Type B pancreatic cell (in vitro differentiated cells): Measurements from ENCODE around the gene MSRB2. TPM values are rescaled to one million over a fixed set of nuclear protein-coding genes. Genes with fewer than 3 reads are reported as not detected.
"Not testable (repeated sequence)": the region's sequence is repeated elsewhere in the genome, so short reads cannot be mapped to it uniquely, and the experiment has no call there.

Experiments
- DNase-seq: peaks from one replicate; pipeline ENCODE4 v3.0.0; 2021; ENCODE audit warnings: mixed read lengths; ENCODE audit not compliant: unreplicated experiment; ENCODE audit errors: extremely low spot score
- H3K27ac Mint-ChIP-seq: 2 replicates; pipeline ENCODE4 v1.8.0; 2021; ENCODE audit warnings: mild to moderate bottlenecking, mixed read lengths
- H3K27me3 Mint-ChIP-seq: 2 replicates; pipeline ENCODE4 v1.8.0; 2021; ENCODE audit warnings: mixed read lengths
- H3K36me3 Mint-ChIP-seq: 2 replicates; pipeline ENCODE4 v1.8.0; 2021; ENCODE audit warnings: mixed read lengths
- H3K4me1 Mint-ChIP-seq: one replicate; pipeline ENCODE4 v1.8.0; 2021; ENCODE audit warnings: mixed read lengths; ENCODE audit not compliant: unreplicated experiment
- H3K4me3 Mint-ChIP-seq: 2 replicates; pipeline ENCODE4 v1.8.0; 2021; ENCODE audit warnings: mild to moderate bottlenecking, mixed read lengths
- H3K9me3 Mint-ChIP-seq: 2 replicates; pipeline ENCODE4 v1.8.0; 2021; ENCODE audit warnings: mixed read lengths
- total RNA-seq: library from RNA; stranded (reverse); gene quantifications from 2 replicates; pipeline ENCODE4 v1.2.1, GENCODE V29; 2021; ENCODE audit warnings: low replicate concordance
- TF ChIP-seq, protein P1 (sequence below): fragments of 200-600 bp; sonication (generic); conservative IDR thresholded peaks from 2 replicates; pipeline ENCODE4 v1.5.0; 2021; ENCODE audit warnings: antibody characterized with exemption, mild to moderate bottlenecking

Gene MSRB2
- total RNA-seq, 1 donor from 2014 or later, result 26.6 TPM

GRCh38 chr10:23060918-23061317 is 34.5 kb upstream of the MSRB2 start:
- Mint-ChIP-seq H3K9me3 (peaks cover 8% of the 10 kb centered on the region), H3K4me1 (peaks cover 25% of the 10 kb centered on the region), H3K36me3 (no peaks in the 10 kb centered on the region), H3K27me3 (peaks cover 4% of the 10 kb centered on the region), H3K4me3 (no peak overlapping the region), H3K27ac (no peak overlapping the region)
- DNase-seq, result no peak
- TF ChIP-seq, protein P1, sequence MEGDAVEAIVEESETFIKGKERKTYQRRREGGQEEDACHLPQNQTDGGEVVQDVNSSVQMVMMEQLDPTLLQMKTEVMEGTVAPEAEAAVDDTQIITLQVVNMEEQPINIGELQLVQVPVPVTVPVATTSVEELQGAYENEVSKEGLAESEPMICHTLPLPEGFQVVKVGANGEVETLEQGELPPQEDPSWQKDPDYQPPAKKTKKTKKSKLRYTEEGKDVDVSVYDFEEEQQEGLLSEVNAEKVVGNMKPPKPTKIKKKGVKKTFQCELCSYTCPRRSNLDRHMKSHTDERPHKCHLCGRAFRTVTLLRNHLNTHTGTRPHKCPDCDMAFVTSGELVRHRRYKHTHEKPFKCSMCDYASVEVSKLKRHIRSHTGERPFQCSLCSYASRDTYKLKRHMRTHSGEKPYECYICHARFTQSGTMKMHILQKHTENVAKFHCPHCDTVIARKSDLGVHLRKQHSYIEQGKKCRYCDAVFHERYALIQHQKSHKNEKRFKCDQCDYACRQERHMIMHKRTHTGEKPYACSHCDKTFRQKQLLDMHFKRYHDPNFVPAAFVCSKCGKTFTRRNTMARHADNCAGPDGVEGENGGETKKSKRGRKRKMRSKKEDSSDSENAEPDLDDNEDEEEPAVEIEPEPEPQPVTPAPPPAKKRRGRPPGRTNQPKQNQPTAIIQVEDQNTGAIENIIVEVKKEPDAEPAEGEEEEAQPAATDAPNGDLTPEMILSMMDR, result no peak

- DNase-seq, result no peak
- Mint-ChIP-seq H3K27me3 (peaks cover 8% of the 10 kb centered on the region), H3K4me1 (peaks cover 19% of the 10 kb centered on the region), H3K4me3 (no peak overlapping the region), H3K9me3 (peaks cover 8% of the 10 kb centered on the region), H3K27ac (no peak overlapping the region), H3K36me3 (no peaks in the 10 kb centered on the region)
- TF ChIP-seq, protein P1, result no peak
These were observed 32.1 kb upstream of the MSRB2 start for GRCh38 chr10:23063045-23063972.

DNA sequence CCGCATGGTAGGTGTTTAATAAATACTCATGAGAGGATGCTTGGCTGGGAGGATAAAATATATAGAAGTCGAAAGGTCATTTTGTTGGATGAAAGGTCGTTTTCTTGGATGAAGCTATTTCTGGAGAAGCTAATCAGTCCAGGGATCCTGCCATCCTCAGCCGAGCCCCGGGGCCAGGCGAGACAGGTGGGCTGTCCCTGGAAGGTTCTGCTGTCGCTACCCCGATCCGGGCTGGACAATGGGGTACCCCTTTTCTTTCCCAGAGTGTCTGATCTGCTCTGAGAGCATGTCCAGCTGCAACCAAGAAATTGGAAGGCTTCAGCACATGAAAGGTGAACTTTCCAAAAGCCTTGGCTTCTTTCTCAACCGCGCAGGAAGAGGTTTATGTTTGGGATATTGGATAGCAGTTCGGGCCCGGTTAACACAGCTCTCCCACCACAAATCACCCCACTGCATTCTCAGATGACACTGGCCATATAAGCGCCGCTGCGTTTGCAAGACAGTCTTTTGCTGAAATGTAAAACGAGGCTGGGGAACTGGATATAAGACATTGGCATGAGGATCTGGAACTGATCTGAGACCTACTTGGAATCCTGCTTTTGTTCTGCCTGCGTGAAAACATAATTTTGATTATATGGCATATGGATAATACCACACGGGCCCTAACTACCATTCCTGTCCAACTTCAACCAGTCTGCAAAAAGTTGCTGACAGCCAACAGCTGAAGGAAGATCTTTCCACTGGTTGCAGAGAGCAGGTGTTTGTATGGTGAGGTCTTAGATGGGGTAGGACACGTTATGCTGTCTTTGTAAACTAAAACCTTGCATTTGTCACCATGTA is 31.2 kb upstream of the MSRB2 start:
- H3K9me3 Mint-ChIP-seq, result peaks cover 1% of the 10 kb centered on the region
- peaks cover 21% of the 10 kb centered on the region for H3K4me1 Mint-ChIP-seq
- H3K4me3 Mint-ChIP-seq, result no peak overlapping the region
- TF ChIP-seq, protein P1, result no peak
- H3K36me3 Mint-ChIP-seq, result no peaks in the 10 kb centered on the region
- DNase-seq, result no peak
- no peak overlapping the region for H3K27ac Mint-ChIP-seq
- H3K27me3 Mint-ChIP-seq, result peaks cover 9% of the 10 kb centered on the region

DNA sequence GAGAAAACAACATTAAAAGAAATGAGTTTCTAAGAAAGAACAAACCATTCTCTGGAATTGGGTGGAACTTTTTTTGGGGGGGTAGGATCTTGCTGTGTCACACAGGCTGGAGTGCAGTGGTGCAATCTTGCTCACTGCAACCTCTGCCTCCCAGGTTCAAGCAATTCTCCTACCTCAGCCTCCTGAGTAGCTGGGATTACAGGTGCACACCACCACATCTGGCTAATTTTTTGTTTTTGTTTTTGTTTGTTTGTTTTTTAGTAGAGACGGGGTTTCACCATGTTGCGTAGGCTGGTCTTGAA is 30.6 kb upstream of the MSRB2 start:
- not testable (repeated sequence) for DNase-seq, H3K4me3 Mint-ChIP-seq

DNA sequence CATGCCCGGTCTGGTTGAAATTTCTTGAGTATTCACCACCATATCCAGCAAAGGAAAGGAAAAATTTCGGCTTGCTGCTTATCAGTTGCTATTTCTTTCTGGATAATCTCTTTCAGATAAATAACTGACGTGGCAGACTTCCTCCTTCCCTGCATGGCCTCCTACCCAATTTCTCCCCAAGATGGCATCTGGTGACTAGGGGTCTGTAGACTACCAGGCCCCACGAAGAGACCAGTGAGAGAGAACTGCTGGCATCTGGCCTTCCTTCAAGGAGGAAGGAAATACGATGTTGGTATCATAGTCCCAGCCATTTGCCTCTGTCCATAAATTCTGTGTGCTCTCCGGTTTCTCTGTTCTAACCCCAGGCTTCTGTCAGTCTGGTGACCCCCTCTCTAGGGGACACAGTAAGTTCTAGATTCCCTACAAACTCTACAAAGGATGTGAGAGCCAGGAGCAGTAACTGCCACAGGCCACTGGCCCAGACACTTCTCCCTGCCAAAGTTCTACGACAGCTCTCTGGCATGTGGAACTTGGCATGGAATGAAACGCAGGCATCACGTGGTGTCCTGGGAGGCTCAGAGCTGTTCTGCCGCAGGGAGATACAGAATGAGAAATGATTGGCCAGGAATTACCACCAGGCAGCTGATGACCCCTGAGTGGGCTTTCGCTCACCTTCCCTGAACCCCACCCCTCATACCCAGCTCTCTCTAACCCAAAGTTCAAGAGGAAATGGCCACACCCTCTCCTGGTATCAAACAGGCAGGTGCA is 30.0 kb upstream of the MSRB2 start:
- Mint-ChIP-seq H3K27ac (no peak overlapping the region), H3K36me3 (no peaks in the 10 kb centered on the region), H3K9me3 (no peaks in the 10 kb centered on the region), H3K4me1 (peaks cover 25% of the 10 kb centered on the region), H3K27me3 (peaks cover 9% of the 10 kb centered on the region), H3K4me3 (no peak overlapping the region)
- DNase-seq, result no peak
- TF ChIP-seq, protein P1, result no peak

More for the DNA sequence above, 30.6 kb upstream of the MSRB2 start:
- not testable (repeated sequence) for H3K36me3 Mint-ChIP-seq, H3K9me3 Mint-ChIP-seq, H3K27ac Mint-ChIP-seq, H3K27me3 Mint-ChIP-seq
- H3K4me1 Mint-ChIP-seq, result peaks cover 23% of the 10 kb centered on the region
